HEK293T (cell line): ENCODE data around the gene PCDH9.

ENCODE experiments used
- CTCF ChIA-PET: fragments of 350-600 bp; formaldehyde crosslinking; extraction: SDS; loops from one replicate; lab custom pipeline; 2021; ENCODE audit warnings: antibody characterized with exemption, inconsistent platforms; lab: Yijun Ruan, JAX
- POLR2A ChIA-PET: fragments of 350-600 bp; formaldehyde crosslinking; extraction: SDS; loops from one replicate; lab custom pipeline; 2020; ENCODE audit warnings: antibody characterized with exemption, inconsistent platforms; lab: Yijun Ruan, JAX
- DNase-seq: peaks from one replicate; pipeline ENCODE4 v3.0.0; 2012; ENCODE audit warnings: mixed read lengths; ENCODE audit errors: extremely low spot score
- ARNT ChIP-seq: fragments of 450-650 bp; IDR thresholded peaks from 2 replicates; pipeline ENCODE4 v1.6.1; 2017; ENCODE audit warnings: mild to moderate bottlenecking
- BHLHE40 ChIP-seq: fragments of 450-650 bp; IDR thresholded peaks from 2 replicates; pipeline ENCODE4 v1.6.1; 2016; ENCODE audit warnings: mild to moderate bottlenecking, moderate library complexity, borderline replicate concordance
- CTBP1 ChIP-seq: fragments of 450-650 bp; IDR thresholded peaks from 2 replicates; pipeline ENCODE4 v1.6.1; 2016; ENCODE audit warnings: borderline replicate concordance
- ELF4 ChIP-seq: fragments of 450-650 bp; IDR thresholded peaks from 2 replicates; pipeline ENCODE4 v1.6.1; 2017; ENCODE audit warnings: antibody characterized with exemption
- FOXA1 ChIP-seq: fragments of 450-650 bp; IDR thresholded peaks from 2 replicates; pipeline ENCODE4 v1.6.1; 2016; ENCODE audit warnings: mild to moderate bottlenecking
- FOXK2 ChIP-seq: fragments of 450-650 bp; IDR thresholded peaks from 2 replicates; pipeline ENCODE4 v1.6.1; 2016; ENCODE audit warnings: mild to moderate bottlenecking
- FOXM1 ChIP-seq: fragments of 450-650 bp; IDR thresholded peaks from 2 replicates; pipeline ENCODE4 v1.6.1; 2017; ENCODE audit warnings: mild to moderate bottlenecking, borderline replicate concordance
- HDGF ChIP-seq: fragments of 450-650 bp; IDR thresholded peaks from 2 replicates; pipeline ENCODE4 v1.6.1; 2017; ENCODE audit warnings: antibody characterized with exemption, borderline replicate concordance
- L3MBTL2 ChIP-seq: fragments of 450-650 bp; conservative IDR thresholded peaks from 2 replicates; pipeline ENCODE4 v1.6.1; 2016; ENCODE audit warnings: mild to moderate bottlenecking
- LEF1 ChIP-seq: fragments of 450-650 bp; IDR thresholded peaks from 2 replicates; pipeline ENCODE4 v1.6.1; 2017; ENCODE audit warnings: mild to moderate bottlenecking, borderline replicate concordance
- NFRKB ChIP-seq: fragments of 450-650 bp; IDR thresholded peaks from 2 replicates; pipeline ENCODE4 v1.6.1; 2016; ENCODE audit warnings: mild to moderate bottlenecking, moderate library complexity
- SP1 ChIP-seq: fragments of 450-650 bp; IDR thresholded peaks from 2 replicates; pipeline ENCODE4 v1.6.1; 2017
- SUZ12 ChIP-seq: fragments of 450-650 bp; IDR thresholded peaks from 2 replicates; pipeline ENCODE4 v1.6.1; 2016; ENCODE audit warnings: mild to moderate bottlenecking
- TARDBP ChIP-seq: fragments of 450-650 bp; IDR thresholded peaks from 2 replicates; pipeline ENCODE4 v1.6.1; 2016
- ZNF384 ChIP-seq: fragments of 450-650 bp; IDR thresholded peaks from 2 replicates; pipeline ENCODE4 v1.6.1; 2016
- TF ChIP-seq, protein P1 (sequence below): fragments of 450-650 bp; IDR thresholded peaks from 2 replicates; pipeline ENCODE4 v1.6.1; 2016

PCDH9 gene

DNA sequence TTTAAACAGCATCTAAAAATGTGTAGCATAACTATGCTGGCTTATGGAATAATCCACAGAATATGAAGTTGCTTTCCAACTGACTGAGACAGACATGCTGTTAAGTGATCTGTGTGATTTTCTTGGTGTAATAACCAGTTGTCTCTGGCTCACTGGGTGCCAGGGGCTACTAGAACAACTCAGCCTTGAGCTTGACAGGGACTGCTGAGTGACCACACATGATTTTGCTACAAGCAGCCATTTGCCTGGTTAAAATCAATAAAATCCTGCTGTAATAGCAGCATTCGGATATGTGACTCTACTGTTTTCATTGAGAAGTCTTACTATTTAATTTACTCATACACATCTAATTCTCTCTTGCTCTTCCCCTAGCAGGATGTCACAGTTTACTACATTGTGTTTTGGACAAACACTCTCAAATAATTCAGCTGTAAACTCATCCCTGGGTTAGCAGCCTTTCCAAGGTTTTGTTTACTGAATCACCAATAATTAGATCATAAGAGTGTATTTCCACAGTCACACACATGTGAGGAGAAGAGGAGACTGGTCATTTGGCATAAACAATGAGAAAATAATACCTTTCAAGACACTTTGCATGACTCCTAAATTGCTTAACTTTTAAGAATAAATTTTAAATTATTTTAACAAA, 426.2 kb downstream of the PCDH9 start:
- TF ChIP-seq FOXA1 = no peak
- no peak for TF ChIP-seq L3MBTL2
- TF ChIP-seq FOXK2 = no peak
- no peak for TF ChIP-seq ZNF384
- TF ChIP-seq, protein P1, sequence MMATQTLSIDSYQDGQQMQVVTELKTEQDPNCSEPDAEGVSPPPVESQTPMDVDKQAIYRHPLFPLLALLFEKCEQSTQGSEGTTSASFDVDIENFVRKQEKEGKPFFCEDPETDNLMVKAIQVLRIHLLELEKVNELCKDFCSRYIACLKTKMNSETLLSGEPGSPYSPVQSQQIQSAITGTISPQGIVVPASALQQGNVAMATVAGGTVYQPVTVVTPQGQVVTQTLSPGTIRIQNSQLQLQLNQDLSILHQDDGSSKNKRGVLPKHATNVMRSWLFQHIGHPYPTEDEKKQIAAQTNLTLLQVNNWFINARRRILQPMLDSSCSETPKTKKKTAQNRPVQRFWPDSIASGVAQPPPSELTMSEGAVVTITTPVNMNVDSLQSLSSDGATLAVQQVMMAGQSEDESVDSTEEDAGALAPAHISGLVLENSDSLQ = peak; percentile 56
- TF ChIP-seq NFRKB = no peak
- POLR2A ChIA-PET = interaction anchor here (1.2 kb wide), 1 partner anchor 31 kb away, joined by 3 read pairs; no protein-coding TSS in a partner anchor
- DNase-seq = peak; percentile 58
- CTCF ChIA-PET = interaction anchor here (0.7 kb wide), 1 partner anchor 434 kb away, joined by 3 read pairs; no protein-coding TSS in a partner anchor

DNA sequence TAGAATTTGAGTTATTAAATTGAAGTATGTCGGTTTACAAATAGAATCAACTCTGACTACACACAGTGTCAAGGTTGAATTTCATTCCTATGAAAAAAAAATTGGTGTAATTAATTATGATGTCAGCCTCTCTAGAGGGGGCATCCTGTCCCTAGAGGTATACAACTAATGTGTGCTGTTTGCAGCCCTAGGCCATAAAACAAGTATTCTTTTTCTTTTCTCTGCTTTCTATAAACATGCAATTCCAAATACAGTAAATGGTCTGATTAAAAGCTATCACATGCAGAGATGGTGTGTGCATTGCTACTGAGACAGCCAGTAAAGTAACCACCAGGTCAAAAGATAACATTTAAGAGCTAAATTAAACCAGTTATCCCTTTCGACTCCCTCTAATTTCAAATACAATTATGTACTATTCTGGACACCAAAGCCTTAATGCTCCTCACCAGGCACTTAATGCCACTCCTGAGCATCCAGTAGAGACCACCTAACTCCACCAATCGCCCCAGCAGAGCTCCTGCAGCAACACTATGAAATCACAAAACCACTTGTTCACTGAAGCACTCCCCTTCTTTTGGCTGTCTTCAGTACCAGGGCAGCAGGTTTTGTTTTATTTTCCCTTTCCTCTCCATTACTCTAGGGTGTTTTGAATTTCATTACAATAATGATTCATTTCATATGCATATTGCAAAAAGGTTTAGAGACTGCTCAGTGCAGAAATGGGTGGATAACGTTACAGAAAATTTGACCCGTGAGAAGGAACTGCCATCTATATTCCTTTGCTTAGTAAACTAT, 426.9 kb downstream of the PCDH9 start:
- DNase-seq = peak; percentile 68
- ChIA-PET POLR2A (interaction anchor here (1.2 kb wide), 1 partner anchor 32 kb away, joined by 3 read pairs; no protein-coding TSS in a partner anchor), CTCF (interaction anchor here (0.7 kb wide), 1 partner anchor 435 kb away, joined by 3 read pairs; no protein-coding TSS in a partner anchor)
- TF ChIP-seq BHLHE40 (no peak), ARNT (peak; percentile 48; the same call in 1 of the 2 replicates), SP1 (no peak), ZNF384 (peak; percentile 89), ELF4 (no peak), FOXM1 (peak; percentile 77; the same call in 1 of the 2 replicates), CTBP1 (peak; percentile 92), FOXK2 (peak; percentile 58; the same call in 1 of the 2 replicates)
- TF ChIP-seq, protein P1 = peak; percentile 93

DNA sequence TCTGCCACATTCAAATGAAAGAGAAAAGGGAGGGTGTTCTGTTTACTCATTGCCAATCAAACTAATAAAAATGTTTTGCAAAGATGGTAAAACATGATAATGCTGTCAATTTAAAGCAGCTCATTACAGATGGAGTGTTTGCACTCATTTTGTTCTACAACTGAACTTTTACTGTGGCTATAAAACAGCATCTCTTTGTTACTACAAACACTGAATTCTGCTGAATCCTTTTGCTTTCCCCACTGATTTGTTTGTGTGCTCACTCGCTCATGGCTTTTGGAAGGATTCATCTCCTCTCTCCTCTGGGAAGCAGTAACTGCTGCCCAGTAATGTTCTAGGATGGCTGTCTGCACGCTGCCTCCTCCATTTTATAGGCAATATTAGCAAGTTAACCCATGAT, 434.5 kb downstream of the PCDH9 start:
- TF ChIP-seq, protein P1 = peak; percentile 64; the same call in 1 of the 2 replicates
- TF ChIP-seq ZNF384 (no peak), HDGF (no peak), TARDBP (no peak), NFRKB (no peak), SP1 (no peak), CTBP1 (peak; percentile 47; the same call in 1 of the 2 replicates), FOXA1 (0 out of 2 replicates have a peak, but pooled peaks have one; percentile 10), FOXM1 (no peak)
- POLR2A ChIA-PET = no interaction called here
- no peak for DNase-seq
- CTCF ChIA-PET = interaction anchor here (0.7 kb wide), 1 partner anchor 197 kb away, joined by 3 read pairs; no protein-coding TSS in a partner anchor

DNA sequence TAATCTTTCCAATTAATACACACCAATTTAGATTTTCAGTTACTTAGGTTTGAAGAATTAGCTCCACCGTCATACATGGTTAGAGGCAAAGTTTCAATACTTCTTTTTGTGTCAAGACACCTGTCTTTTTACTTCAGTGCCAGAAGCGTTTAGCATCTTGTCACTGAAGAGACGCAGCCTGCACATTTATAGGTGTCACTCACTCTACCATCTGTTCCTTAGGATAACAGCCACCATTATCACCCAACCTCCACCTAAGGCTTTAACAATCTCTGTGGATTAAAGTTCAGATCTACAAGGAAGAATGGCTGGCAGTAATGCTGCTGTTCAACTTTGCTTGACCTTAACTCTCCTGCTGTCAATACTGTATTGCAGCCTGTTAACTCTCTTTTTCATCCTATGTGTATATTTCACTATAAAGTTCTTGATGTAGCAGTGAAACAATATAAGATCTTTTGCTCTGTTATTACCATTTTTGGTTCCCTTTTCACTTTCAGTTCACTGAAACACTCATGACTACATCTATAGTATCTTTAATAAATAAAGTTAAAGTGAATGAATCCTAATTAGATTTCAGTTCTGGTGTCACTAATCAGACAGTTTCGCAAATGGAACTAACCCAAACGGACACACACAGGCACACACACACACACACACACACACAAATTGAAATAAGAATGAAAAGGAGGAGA, 435.6 kb downstream of the PCDH9 start:
- CTCF ChIA-PET = no interaction called here
- no peak for DNase-seq
- POLR2A ChIA-PET = no interaction called here
- no peak for TF ChIP-seq NFRKB
- TF ChIP-seq, protein P1 = peak; percentile 86

DNA sequence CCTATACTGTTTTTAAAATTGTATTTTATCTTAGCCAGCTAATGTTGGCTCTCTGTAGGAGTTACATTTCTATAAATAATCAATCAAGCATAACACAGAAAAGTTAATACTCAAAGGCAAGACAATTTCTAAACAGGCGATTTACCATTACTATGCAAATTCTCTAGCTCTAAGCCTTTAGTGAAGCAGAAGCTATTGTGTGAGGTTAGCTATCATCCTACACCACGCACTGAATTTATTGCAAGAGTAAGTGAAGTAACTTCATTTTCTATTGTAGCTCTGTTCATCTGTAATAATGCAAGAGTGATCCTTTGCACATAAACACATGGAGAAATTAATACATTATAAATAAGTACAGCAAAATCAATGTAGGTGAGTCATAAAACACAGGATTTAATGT, 439.3 kb downstream of the PCDH9 start:
- CTCF ChIA-PET = no interaction called here
- TF ChIP-seq CTBP1 (no peak), NFRKB (no peak), FOXA1 (no peak), LEF1 (no peak), SUZ12 (no peak), BHLHE40 (no peak), SP1 (no peak), L3MBTL2 (no peak), ELF4 (no peak), ZNF384 (no peak), FOXK2 (no peak), ARNT (no peak), HDGF (no peak), TARDBP (no peak), FOXM1 (no peak)
- TF ChIP-seq, protein P1 = no peak
- POLR2A ChIA-PET = no interaction called here
- no peak for DNase-seq
